GM18870 (cell line): Measurements from ENCODE around the gene GALK1.
"Not testable (repeated sequence)": the region's sequence is repeated elsewhere in the genome, so short reads cannot be mapped to it uniquely, and the experiment has no call there.

Source experiments
- ATAC-seq: cut with Tn5 transposase; IDR thresholded peaks from one replicate; pipeline ENCODE4 v1.9.1; 2021; ENCODE audit warnings: moderate library complexity; ENCODE audit not compliant: unreplicated experiment

The GALK1 gene

GRCh38 chr17:75764711-75765421 is at the start of gene GALK1:
Gene GALK1 (minus strand): TSS chr17:75765192. CDS start chr17:75765136, 56 bp downstream.
- no peak for ATAC-seq

- ATAC-seq = no peak
Measured at GRCh38 chr17:75814021-75814395, 49.0 kb upstream of the GALK1 start.

DNA sequence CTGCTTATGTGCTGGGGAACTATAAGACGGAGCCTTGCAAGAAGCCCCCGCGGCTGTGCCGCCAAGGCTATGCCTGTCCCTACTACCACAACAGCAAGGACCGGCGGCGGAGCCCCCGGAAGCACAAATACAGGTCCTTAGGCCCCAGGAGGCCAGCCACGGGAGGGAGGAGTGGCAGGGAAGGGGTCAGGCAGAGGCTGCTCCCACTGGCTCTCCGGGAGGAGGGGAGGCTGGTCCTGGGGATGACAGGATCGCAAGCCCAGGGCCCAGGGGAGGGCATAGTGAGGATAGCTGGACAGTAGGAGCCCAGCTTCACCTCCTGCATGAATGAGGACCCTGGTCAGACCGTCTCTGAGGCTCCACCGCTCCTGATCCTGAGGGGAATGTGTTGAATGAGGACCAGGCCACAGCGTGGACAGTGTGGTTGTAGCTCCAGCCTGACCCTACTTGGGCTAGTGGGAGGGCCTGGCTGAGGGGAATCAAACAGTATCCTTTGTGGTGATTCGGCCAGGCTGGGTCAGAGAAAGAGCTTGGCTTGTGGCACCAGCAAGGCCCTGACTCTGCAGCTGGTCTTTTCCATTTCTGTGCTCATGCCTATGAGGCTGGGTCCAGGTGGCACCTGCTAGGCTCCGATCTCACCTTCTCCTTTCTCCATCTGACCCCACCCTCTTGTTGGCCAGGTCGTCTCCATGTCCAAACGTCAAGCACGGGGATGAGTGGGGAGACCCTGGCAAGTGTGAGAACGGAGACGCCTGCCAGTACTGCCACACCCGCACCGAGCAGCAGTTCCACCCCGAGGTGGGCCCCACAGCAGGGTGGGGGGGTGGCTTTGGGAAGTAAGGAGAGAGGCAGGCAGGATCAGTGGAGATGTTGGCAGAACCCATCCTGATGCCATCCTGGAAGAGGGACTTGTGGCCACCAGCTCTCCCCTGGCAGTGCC is 48.4 kb upstream of the GALK1 start:
- ATAC-seq = no peak

- no peak for ATAC-seq
Measured at GRCh38 chr17:75812096-75813013, 47.4 kb upstream of the GALK1 start.

- no peak for ATAC-seq
Measured at GRCh38 chr17:75811174-75811573, 46.2 kb upstream of the GALK1 start.

GRCh38 chr17:75810756-75811155 is 45.8 kb upstream of the GALK1 start:
- ATAC-seq = not testable (repeated sequence)

DNA sequence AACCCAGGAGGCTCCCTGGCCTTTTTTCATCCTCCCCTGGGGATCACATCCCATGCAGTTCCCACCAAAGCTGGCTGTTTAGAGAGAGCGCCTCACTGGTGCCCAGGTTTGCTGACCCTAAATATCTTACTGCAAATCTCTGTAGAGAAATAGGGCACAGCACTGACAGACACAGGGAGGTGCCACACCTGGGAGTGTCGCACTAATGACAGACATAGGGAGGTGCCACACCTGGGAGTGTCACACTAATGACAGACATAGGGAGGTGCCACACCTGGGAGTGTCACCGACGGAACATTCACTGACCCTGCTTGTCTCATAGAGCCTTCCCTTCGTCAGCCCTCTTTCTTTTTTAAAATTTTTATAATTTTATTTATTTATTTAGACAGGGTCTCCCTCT is 45.2 kb upstream of the GALK1 start:
- ATAC-seq = no peak

- ATAC-seq = no peak
Measured at GRCh38 chr17:75809631-75810111, 44.7 kb upstream of the GALK1 start.

- ATAC-seq = no peak
Measured at GRCh38 chr17:75808905-75809621, 44.1 kb upstream of the GALK1 start.

- ATAC-seq = no peak
Measured at GRCh38 chr17:75808549-75808904, 43.5 kb upstream of the GALK1 start.

- ATAC-seq = no peak
Measured at GRCh38 chr17:75807861-75808260, 42.9 kb upstream of the GALK1 start.

DNA sequence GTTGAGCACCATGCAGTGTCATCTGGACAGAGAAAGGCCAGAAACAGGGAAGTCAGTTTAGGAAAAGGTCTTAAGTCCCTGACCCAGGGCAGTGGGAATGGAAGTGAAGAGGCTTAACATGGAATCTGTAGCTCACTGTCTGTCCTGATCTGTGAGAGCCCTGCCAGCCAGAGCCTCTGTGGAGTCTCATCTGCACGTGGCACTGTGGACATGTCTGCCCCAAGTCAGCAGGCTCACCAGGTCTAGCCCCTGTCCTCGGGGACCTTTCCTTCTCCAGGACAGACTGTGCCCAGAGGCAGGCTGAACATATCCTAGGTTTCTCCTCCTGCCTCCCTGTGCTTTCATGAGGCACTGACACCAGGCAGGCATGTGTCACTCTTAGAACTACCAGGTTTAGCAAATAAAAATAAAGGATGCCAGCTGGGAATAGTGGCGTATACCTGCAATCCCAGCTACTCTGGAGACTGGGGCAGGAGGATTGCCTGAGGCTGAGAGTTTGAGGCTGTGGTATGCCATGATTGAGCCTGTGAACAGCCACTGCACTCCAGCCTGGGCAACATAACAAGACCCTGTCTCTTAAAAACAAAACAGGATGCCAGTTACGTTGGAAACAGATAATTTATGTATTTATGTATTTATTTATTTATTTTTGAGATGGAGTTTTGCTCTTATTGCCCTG is 42.0 kb upstream of the GALK1 start:
- ATAC-seq = no peak

DNA sequence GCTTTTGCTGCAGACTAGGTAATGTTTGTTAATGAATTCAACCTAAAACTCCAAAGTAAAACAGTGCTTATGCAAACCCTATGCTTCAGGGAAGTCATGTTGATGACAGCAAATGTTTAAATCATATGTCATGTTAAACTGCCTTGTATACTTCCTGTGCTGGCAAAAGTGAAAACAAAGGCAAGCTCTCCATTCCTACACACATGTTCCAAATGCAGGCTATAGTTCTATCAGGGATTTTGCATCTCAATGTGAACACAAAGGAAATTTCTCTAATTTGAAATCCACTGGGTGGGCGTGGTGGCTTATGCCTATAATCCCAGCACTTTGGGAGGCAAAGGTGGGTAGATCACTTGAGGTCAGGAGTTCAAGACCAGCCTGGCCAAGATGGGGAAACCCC is 38.9 kb upstream of the GALK1 start:
- no peak for ATAC-seq

DNA sequence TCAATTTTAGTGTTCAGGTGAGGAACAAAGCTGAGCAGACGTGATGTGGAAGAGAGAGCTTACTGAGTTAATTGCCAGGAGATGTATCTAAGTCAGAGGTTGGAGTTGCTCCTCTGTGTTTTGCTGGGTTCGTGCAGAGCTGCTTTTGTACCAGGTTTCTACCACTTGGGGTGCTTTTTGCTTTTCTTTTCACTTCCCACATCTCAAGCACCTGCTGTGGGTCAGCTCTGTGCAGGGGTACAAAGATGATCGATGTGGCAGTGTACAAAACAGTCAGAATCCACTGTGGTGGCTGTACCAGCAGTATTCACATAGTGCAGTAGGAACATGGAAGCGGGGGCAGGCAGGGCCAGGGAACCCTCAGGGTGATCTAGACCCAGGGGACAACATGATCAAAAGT is 34.4 kb upstream of the GALK1 start:
- no peak for ATAC-seq

- ATAC-seq = no peak
Measured at GRCh38 chr17:75795820-75796607, 31.0 kb upstream of the GALK1 start.

DNA sequence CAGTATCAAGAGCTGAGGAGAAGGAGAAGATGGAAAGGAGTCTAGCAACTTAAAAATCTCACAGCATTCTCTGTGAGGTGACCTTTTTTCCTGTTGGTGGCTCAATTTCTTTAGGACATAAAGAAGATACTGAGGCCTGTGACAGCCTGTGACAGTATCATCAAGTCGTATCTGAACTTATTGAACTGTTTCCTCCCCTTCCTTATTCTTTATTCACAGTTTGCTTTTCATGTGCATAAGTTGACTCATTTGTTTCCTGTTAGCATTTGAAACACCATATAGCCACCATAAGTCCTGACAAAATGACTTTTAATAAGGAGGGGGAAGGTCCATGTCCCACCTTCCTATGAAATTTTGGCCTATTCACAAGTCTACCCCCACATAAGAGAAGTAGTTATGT is 28.5 kb upstream of the GALK1 start:
- no peak for ATAC-seq

DNA sequence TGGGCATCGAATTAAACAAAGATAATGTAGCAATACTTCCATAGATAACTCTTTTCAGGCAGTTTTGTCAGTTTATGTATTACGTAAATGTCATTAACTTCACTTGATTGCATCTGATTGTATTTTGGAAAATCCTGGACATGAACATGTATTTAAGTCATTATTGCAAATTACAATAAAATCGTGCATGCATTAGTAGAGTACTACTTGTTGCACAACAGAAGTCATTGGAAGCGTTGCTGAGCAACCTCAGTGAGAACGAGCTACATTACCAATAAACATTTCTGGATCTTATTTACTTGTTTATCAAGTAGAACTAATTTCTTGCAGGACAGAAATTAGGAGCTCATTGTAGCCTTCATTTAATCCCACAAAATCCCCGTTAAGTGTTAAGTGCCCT is 26.3 kb upstream of the GALK1 start:
- ATAC-seq = no peak

GRCh38 chr17:75785016-75785890 is 20.3 kb upstream of the GALK1 start:
- ATAC-seq = no peak
